Left ventricle myocardium superior (tissue), 1 donor: Measurements from ENCODE around the gene CD300H. TPM values are rescaled to one million over a fixed set of nuclear protein-coding genes. Genes with fewer than 3 reads are reported as not detected.
"Not testable (repeated sequence)": the region's sequence is repeated elsewhere in the genome, so short reads cannot be mapped to it uniquely, and the experiment has no call there.

ENCODE experiments used
- ATAC-seq: fragments of 200-7000 bp; cut with Tn5 transposase; one replicate; pipeline ENCODE4 v1.9.1; 2020; ENCODE audit warnings: mild to moderate bottlenecking, moderate library complexity
- DNase-seq: peaks from one replicate; pipeline ENCODE4 v3.0.0-alpha.2; 2020
- intact Hi-C: fragments of 100-400 bp; cut with micrococcal nuclease; formaldehyde crosslinking; loops from one replicate; pipeline ENCODE4 v1.11.0; 2022
- total RNA-seq: library from RNA; stranded (reverse); fragmentation: NEBNext Ultra II Directional; extraction: Animal tissue kit (Norgen Biotek cat#: 25700); gene quantifications from one replicate; pipeline ENCODE4 v1.2.1, GENCODE V29; 2021
- donor health status: DM: no; HTN: yes; CAD: no; lungs with severe emphysema.

Gene CD300H
- total RNA-seq, 1 donor from 2014 or later: not detected

GRCh38 chr17:74558882-74559519, 8.3 kb downstream of the CD300H start:
- DNase-seq: no peak
- intact Hi-C loops: no loop called here
- no peak for ATAC-seq

- intact Hi-C loops, DNase-seq: not testable (repeated sequence)
Measured at GRCh38 chr17:74558402-74558801, 8.9 kb downstream of the CD300H start.

GRCh38 chr17:74555427-74555940, 11.8 kb downstream of the CD300H start:
- no peak for DNase-seq
- ATAC-seq: no peak
- intact Hi-C loops: no loop called here

More at GRCh38 chr17:74558402-74558801, 8.9 kb downstream of the CD300H start:
- not testable (repeated sequence) for ATAC-seq

GRCh38 chr17:74554909-74555308, 12.4 kb downstream of the CD300H start:
- intact Hi-C loops: no loop called here
- DNase-seq: no peak

GRCh38 chr17:74552037-74552436, 15.3 kb downstream of the CD300H start:
- intact Hi-C loops: no loop called here
- ATAC-seq: no peak
- no peak for DNase-seq

More at GRCh38 chr17:74554909-74555308, 12.4 kb downstream of the CD300H start:
- ATAC-seq: no peak

- DNase-seq: no peak
Measured at GRCh38 chr17:74550602-74551001, 16.7 kb downstream of the CD300H start.

GRCh38 chr17:74549343-74549742, 18.0 kb downstream of the CD300H start:
- ATAC-seq: no peak
- DNase-seq: no peak
- intact Hi-C loops: no loop called here

More at GRCh38 chr17:74550602-74551001, 16.7 kb downstream of the CD300H start:
- no peak for ATAC-seq
- intact Hi-C loops: no loop called here

- DNase-seq (no peak), ATAC-seq (no peak)
- intact Hi-C loops: no loop called here
Measured at GRCh38 chr17:74547736-74548135, 19.6 kb downstream of the CD300H start.

- intact Hi-C loops: no loop called here
- DNase-seq: no peak
- ATAC-seq: no peak
Measured at GRCh38 chr17:74547264-74547663, 20.0 kb downstream of the CD300H start.

- no peak for ATAC-seq
- intact Hi-C loops: no loop called here
- no peak for DNase-seq
Measured at GRCh38 chr17:74546586-74546985, 20.7 kb downstream of the CD300H start.

GRCh38 chr17:74545843-74546230, 21.5 kb downstream of the CD300H start, which contains the start of gene CD300C:
Gene CD300C (minus strand): TSS chr17:74546115. CDS start chr17:74545782, 333 bp downstream.
- intact Hi-C loops: no loop called here
- ATAC-seq (peak; percentile 67), DNase-seq (no peak)

GRCh38 chr17:74544991-74545842, 22.1 kb downstream of the CD300H start:
- ATAC-seq: peak; percentile 11
- no peak for DNase-seq
- intact Hi-C loops: no loop called here

GRCh38 chr17:74543891-74544760, 23.2 kb downstream of the CD300H start:
- DNase-seq: no peak
- intact Hi-C loops: no loop called here
- ATAC-seq: no peak

- ATAC-seq (no peak), DNase-seq (no peak)
- intact Hi-C loops: no loop called here
Measured at GRCh38 chr17:74543406-74543805, 23.9 kb downstream of the CD300H start.

GRCh38 chr17:74542727-74543383, 24.5 kb downstream of the CD300H start:
- intact Hi-C loops: no loop called here
- no peak for DNase-seq

GRCh38 chr17:74542166-74542565, 25.1 kb downstream of the CD300H start:
- intact Hi-C loops: no loop called here
- no peak for ATAC-seq
- no peak for DNase-seq

More at GRCh38 chr17:74542727-74543383, 24.5 kb downstream of the CD300H start:
- no peak for ATAC-seq

- DNase-seq: no peak
- no peak for ATAC-seq
- intact Hi-C loops: no loop called here
Measured at GRCh38 chr17:74541176-74542111, 25.9 kb downstream of the CD300H start.
